NCI-H748 (cell line): ENCODE results near the gene NUP188.
A peak's percentile ranks its signal among the peaks of the same experiment; 100 is the strongest.

Experiments
- DNase-seq: peaks from one replicate; lab custom pipeline; 2025; ENCODE audit not compliant: unreplicated experiment; lab: John Stamatoyannopoulos, UW

The NUP188 gene

DNA sequence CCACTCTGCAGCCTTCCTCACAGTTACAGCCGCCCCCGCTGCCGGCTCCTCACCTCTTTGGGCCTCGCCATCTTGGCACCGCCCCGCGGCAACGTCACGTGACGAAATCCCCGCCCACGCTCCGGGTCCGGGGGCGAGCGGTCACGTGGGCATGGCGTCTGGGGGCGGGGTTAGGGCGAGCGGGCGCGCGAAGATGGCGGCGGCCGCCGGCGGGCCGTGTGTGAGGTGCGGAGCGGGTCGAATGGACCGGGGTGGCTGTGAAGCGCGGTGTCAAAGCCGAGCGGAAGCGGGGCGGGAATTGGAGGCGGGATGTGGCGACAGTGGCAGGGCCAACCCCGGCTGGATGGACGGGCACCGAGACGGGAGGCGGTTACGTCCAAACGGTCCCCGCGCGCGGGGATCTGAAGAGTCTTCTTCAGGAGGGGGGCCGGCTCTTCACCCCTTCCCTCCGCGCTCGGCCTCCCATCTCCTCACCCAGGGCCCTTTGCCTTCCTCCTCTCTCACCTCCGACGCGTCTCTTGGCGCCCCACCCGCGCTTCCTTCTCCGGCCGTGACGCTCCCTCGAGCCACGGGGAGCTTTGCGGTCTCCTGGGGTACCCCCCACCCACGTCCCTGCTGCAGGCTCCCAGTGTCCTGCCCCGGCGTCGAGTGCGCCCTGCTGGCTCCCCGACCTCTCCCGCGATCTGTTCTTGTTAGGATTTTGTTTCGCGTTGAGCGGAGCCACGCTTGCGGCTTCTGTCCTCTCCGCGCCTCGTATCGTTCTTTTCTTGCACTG is at the start of gene NUP188, which contains the start of gene DOLK:
TSS of gene NUP188 (plus strand) at position 173 of the 775 bp plus-strand sequence. CDS start at position 194, 21 bp downstream.
TSS of gene DOLK (minus strand) at position 77 of the 775 bp plus-strand sequence. CDS start 300 bp downstream, outside the sequence.
- peak; percentile 93 for DNase-seq

DNA sequence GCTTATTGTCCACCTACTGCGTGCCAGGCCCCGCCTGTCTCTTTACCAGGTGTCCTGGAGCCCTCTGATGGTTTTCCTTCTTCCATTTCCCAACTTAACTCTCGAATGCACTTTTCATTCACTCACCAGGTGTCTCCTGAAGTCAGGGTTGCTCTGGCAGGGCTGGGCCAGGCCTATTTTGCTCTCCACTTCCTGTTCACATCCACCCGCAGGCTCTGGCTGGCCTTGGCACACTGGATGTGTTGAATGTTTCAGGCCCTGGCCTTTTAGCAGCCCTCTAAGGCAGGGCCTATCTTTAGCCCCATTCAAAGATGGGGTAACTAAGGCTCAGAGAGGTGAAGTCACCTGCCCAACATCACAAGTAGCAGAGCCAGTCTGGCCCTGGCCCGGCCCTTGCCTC is 49.1 kb upstream of the NUP188 start:
- DNase-seq = no peak

DNA sequence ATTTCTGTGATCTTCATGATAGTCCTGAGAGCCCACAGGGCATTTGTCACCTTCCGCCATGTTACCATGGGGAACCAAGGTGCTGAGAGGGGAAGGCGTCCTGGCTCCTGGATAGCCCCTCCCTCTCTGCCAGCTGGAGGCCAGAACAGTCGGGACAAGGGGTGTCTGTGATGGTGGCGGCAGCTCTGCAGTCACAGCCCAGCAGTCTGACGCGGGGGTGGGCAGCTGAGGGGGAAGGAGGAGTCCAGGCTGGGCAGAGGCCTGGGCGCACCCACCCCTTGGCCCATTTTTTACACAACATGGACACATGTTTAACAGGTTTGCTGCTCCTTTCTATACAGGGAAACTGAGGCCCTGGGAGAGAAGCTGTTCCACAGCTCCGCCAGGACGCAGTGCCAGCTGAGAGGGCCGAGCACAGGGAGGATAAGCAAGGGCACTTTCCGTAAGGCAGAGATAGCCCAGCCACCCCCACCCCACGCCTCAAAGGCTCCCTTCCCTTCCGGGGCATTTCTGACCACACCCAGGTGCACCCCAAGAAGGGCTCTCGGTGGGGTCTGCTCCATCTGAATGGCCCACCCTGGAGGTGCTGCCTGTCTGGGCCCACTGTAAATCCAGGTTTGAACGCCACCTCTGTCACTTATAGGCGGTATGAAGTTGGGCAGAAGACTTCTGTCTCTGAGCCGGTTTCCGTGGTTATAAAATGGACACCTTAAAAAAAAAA is 48.5 kb upstream of the NUP188 start:
- DNase-seq = no peak

GRCh38 chr9:128899566-128900322 is 47.8 kb upstream of the NUP188 start:
- DNase-seq = no peak

DNA sequence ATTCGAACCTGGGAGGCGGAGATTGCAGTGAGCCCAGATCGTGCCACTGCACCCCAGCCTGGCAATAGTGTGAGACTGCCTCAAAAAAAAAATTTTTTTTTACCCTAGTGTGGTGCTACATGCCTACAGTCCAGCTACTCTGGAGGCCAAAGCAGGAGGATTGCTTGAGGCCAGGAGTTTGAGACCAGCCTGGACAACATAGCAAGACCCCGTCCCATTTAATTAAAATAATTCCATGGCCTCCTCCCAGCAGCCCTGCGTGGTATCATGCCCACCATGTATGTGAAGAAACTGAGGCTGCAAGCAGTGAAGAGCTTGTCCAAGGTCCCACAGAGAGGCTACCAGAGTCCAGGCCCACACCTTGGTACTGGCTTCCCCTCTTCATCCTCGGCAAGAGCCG is 46.1 kb upstream of the NUP188 start:
- no peak for DNase-seq

DNA sequence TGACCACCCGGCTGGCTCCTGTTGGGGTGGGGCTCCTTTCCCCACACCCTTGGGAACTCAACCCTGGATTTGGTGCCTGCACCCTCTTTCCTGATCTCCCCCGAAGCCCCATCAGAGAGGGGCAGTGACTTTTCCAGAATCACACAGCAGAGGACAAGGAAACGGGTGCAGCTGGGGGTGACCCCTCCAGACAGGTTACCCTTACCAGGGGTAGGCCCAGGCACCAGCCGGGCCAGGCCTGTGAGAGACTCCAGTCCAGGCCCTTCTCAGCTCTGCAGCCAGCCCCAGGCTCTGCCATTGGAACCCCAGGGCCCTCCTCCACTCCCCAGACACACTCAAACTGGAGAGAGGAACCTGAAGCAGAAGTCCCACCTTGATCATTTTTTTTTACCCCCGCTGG is 45.7 kb upstream of the NUP188 start:
- DNase-seq = no peak

DNA sequence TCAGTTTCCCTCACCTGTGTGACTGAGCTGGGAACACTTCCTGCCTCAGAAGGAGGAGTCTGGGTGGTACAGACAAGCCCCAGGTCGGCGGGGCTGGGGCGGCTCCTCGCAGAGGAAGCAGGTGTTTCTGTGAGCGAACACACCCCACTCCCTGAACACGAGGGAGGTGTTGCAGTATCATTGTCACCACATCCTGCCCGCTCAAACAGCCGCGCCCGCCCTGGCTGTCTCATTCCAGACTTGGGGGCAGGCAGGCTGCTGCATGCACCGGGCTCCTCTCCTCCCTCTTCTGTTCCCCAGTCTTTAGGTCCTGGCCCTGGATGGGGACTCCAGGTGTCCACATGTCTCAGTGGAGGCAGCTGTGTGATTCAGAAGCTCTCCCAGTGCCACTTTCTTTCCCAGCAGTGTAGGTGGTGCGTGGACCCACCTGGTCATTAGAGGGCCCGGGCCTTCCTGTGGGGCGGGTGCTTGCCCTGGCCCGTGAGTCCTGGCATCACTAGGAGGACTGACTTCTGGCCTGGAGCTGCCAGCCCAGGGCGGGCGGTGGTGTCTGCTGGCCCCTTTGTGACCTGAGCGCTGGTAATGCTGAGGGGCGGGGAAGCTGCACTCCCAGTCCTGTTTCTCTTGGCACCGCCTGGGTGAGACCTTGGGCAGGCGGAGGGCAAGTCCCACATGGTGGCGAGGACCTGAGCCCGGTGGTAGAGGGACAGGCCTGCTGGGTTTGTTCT is 45.0 kb upstream of the NUP188 start:
- peak; percentile 35 for DNase-seq

GRCh38 chr9:128903079-128903461 is 44.4 kb upstream of the NUP188 start:
- no peak for DNase-seq

GRCh38 chr9:128903871-128904620 is 43.5 kb upstream of the NUP188 start:
- no peak for DNase-seq

GRCh38 chr9:128905964-128906363 is 41.5 kb upstream of the NUP188 start:
- DNase-seq = no peak

- no peak for DNase-seq
Measured at GRCh38 chr9:128906741-128907140, 40.8 kb upstream of the NUP188 start.

GRCh38 chr9:128908372-128908771 is 39.1 kb upstream of the NUP188 start:
- no peak for DNase-seq

GRCh38 chr9:128909859-128910258 is 37.6 kb upstream of the NUP188 start:
- DNase-seq = no peak

DNA sequence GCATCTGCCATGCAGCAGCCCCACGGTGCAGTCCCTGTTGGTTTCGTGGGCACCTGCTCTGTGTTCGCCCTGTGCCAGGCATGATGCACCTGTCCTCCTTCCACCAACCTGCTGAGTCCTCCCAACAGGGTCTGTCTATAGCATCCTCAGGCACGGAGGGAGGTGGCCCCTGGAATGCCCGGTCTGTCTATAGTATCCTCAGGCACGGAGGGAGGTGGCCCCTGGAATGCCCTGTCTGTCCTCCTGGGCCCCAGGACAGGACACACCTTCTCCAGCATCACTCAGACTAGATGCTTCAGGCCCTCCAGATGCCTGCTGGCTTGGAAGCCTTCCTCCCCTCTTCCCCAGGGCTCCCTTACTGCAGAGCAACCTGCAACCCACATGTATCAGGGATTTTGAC is 36.6 kb upstream of the NUP188 start:
- DNase-seq = no peak

GRCh38 chr9:128911529-128912035 is 35.9 kb upstream of the NUP188 start:
- DNase-seq = no peak

GRCh38 chr9:128912270-128912853 is 35.1 kb upstream of the NUP188 start:
- no peak for DNase-seq

DNA sequence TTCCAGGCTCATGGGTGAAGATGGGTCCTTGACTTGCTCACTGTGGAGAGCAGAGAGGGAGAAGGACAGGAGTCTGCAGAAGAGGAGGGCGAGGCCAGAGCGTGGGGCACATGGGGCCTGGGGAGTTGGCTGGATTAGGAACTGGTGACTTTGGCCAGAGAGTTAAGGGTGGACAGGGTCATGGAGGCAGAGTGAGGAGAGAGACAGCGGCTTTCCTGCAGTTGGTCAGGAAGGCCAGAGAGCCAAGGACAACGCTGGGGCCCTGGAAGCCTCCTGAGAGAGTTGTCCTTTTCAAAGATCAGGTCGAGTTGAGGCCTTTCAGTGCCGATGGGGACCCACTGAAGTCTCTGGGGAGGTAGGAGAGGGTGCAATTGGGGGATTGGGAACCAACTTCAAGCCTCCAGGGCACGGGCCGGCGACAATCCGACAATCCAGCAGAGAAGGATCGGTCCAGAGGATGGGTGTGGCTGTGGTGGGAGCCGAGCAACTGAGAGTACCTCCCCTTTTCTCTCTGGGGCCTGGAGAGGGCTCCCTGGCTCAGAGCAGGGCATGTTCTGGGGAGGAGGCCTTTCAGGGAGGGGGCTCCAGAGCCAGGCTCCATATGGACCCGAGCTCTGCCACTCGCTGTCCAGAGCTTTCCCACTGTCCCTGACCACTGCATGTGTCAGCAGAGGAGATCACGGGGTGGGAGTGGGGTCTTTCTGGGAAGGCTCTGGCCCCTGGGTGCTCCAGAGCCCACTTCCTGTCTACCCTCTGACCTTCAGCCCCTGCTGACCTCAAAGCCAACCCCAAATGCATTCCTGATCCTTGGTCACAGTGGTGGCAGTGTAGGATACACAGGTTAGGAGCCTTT is 34.2 kb upstream of the NUP188 start:
- no peak for DNase-seq

- no peak for DNase-seq
Measured at GRCh38 chr9:128913995-128914772, 33.3 kb upstream of the NUP188 start.
